GM10847 (cell line): Measurements from ENCODE around the gene DIRAS1.

Experiments used
- POLR2A ChIP-seq: IDR thresholded peaks from 2 replicates; pipeline ENCODE4 v1.6.1; 2011; ENCODE audit not compliant: insufficient read length; ENCODE audit errors: extremely low read depth

Gene DIRAS1

DNA sequence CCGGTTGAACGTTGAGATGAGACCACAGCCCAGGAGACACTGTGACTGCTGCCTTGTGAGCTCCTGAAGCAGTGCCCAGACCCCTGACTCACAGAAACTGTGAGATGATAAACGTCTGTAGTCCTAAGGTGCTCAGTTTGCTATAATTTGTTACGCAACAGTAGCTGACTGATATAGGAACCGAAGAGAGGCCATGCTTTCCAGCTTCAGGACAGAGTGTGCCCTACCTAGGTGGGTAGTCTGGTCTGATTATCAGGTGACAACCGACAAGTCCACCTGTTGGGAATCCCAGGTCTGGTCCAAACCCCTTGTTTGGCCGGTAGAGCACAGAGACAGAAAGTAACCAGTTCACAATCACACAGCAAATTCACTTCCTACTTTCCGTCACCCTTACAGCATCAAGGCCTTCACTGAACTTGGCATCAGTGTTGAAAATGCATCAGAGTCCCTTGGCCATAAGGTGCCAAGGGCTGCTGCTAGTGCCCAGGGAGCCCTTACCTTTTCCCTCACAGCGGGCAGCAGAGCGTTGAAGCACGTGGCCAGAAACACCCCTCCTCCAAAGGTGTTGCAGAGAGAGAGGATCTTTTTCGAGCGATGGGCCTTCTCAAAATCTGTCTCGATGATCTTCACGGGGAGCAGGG, 15.5 kb upstream of the DIRAS1 start:
- no peak for TF ChIP-seq POLR2A

DNA sequence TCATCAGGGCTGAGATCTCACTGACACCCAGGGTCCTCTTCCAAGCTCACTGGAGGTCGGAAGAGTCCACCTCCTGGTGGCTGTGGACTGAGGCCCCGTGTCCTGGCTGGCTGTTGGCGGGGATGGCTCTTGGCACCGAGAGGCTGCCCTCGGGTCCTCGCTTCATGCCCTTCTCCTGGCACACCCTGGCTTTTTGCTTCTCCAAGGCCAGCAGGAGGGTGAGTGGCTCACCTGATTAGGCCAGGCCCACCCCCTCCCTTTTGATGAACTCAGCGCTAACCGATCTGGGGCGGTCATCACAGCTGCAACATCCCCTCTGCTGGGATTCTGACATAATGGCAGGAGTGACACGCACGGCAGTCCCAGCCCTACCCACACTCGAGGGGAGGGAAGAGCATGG, 14.2 kb upstream of the DIRAS1 start:
- TF ChIP-seq POLR2A = no peak

DNA sequence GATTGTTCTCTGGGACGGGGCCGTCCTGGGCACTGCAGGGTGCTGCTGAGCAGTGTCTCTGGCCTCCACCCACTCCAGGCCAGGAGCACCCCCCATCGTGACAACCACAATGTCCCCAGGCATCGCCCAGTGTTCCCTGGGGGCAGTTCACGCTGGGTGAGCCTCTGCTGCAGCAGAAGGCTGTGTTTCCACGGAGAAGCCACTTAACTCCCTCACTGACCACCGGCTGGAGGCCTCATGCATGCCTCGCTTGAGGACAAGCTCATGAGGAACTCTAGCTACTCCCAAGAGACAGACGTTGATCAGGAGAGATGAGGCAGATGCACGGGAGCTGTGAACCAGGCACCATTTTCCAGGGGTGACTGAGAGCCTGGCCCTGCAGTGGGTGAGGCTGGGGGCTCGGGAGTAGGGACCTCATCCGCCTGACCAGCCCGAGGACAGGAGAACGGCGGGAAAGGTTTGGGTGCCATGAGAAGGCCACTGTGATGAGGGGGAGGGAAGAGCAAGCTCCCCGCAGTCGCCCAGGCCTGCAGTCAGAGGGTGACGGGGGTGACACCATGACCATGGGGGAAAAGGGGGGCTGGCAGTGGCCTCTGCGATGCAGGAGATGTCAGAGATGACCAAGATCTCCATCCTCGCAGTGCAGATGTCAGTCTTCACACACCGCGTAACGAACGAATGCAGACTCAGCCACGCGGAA, 13.6 kb upstream of the DIRAS1 start:
- no peak for TF ChIP-seq POLR2A

DNA sequence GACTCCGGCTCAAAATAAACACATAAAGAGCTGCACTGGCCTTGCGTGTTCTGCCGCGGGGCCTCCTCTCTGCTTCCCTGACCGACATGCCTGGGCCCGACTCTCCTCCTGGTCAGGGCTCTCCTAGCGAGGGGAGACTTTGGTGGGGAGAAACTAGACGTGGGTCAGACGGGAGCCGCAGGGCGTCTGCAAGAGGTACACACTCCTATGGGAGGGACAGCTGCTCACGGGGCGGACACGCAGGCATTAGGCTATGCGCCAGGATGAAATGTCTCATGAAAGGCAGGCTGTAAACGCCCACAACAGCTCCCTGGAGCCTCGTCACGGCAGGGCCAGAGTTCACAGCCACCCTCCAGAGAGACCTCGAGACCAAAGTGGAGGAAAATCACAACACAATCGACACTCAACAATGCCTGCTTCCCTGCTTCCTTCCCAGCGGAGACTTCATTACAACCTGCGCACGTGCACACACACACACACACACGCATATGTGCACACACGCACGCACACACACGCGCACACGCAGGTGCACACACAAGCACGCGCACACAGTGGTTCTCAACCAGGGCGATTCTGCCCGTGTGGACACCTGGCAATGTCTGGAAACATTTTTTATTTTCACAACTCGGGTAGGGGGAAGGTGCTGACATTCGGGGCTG, 12.9 kb upstream of the DIRAS1 start:
- no peak for TF ChIP-seq POLR2A

DNA sequence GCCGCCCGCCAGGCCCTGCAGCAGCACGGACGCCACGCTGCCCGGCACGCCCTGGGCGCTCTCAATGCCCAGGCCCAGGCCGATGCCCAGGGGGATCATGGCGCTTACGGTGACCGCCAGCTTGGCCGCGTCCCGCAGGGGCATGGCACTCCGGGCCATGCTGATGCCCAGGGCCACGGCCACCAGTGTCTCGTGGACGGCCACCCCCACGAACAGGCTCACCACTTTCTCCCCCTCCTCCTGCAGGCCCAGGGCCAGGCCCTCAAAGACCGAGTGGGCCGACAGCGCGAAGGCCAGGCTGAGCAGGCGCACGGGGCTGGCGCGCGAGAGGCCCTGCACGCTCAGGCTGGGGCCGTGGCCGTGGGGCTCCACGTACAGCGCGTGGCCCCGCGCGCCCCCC, 11.7 kb upstream of the DIRAS1 start:
- TF ChIP-seq POLR2A = no peak

DNA sequence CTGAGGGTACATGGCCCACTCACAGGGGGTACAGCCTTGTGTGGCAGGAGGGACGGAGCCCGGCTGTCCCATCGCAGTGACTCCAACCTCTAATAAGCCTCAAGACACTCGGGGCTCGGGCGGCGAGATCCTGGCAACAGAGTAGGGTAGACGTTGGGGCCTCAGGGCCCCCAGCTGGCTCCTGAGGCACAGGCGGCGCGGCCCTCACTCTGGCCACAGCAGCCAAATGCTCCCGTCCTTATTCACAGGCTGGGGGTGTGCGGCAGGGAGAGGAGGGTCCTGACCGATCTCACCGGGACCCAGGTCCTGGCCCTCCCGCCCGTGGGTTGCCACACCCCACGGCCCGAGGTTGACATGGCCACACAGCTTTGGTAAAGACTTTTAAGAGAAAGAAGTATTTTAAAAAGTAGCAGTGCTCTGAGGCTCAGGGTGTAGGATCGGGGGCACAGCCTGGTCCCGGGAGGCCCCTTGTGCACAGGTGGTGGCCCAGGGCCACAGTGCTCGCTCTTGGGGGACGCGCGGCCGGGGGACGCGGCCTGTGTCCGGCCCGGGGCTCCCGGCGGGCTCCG, 11.1 kb upstream of the DIRAS1 start:
- TF ChIP-seq POLR2A = no peak

DNA sequence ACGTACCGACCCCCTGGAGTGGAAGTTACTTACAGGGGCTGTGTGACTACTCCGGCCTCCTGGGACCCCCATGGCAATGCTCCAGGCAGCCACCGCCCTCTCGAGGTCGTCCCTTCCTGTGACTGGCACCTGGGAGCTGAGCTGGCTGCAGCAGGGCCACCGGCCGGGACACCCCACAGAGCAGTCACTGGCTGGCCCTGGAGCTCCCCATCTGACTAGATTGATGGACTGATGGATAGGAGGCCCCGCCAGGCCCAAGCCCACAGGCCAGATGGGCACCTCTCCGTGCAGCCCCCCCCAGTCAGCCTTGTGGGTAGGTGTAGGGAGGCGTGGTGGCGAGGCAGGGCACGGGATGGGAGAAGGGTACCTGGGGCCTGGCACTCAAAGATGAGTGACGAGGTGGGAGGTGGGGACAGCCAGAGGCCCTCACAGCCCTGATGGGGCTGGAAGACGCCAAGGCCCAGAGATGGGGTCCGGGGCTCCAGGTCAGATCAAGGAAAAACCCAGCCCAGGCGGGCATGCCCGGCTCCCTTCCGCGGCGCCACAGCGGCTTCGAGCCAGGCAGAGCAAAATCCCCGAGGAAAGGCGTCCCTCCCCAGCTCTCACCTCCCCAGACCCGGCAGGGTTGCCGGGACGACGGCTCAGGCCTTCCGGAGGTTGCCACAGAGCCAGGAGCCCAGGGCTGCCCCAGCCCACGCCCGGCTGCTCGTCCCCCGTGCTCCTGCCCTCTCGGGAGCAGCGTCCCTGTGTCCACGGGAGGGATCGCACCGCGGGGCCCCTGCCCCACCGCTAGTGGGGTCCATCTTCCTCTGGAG, 10.2 kb upstream of the DIRAS1 start:
- TF ChIP-seq POLR2A = no peak

DNA sequence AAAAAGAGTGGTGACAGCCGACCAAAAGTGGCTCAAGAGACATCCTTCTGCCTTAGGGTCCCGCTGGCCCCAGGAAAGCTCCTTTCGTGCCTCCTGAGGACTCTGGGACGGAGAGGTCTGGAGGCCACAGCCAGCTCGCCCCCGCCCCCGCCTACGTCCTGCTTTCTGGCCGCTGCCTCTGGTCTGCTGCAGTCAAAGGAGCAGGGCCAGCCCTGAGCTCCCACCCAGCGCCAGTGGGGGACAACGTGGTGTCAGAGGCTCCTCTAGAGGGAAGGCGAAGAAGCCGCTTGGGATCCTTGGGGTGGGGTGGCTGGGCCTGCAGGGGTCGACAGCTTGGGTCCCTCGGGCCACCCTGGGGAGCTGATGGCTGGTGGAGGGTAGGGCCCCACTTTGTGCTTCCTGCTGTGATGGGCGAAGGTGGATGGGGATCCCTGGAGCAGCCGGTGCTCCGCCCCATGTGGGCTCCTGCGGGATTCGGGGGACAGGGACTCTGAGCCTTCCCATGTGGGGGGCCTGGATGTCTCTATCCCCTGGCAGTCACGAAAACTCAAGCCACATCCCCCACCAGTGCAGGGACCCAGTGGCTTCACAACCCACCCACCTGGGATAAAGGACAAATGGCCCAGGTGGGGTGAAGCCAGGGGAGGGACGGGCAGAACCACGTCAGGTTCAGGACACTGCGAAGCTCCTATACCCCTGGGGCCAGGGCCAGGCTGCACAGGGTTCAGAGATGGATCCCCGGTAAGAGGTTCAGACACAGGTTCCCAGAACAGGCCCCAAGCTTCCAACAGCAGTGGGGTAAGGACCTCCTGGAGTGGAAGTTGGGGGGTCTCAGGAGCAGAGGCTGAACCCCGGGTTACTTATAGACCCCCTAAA, 9.0 kb upstream of the DIRAS1 start:
- TF ChIP-seq POLR2A = no peak

DNA sequence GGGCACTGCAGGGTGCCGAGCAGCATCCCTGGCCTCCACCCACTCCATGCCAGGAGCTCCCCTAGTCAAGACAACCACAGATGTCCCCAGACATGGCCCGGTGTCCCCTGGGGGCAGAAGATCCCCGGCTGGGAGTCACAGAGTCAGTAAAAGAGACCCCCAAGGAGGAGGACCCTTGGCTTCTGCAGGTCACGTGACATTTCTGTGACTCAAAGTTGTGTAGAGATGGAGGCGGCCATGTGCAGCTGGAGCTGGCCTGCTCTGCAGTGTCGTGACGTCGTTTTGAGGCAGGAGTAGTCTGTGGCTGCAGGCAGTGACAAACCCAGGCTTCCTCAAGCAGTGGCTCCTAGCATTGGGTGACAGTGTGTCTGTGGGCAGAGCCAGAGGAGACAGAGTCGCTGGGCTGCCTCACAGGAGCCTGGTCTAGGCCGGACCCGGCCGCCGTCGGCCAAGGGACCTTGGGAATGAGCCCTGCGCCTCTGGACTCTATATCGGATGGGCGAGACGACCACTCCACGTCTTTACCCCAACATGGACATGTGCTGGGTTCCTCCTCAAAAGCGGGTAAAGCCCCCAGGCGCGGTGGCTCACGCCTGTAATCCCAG, 7.7 kb upstream of the DIRAS1 start:
- no peak for TF ChIP-seq POLR2A

DNA sequence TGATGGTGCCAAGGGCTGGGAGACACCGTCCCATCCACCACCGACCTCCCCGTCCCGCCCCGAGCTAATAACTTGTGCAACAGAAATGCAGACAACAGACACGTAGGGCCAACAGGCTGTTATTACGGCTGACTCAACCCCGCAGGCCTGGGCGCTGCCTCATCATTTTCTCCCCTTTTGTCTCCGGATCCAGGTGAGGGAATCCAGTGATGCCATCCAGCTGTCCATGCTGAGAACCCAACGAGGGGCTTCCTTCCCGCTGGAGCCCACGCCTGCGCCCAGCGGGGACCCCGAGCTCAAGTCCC, 6.4 kb upstream of the DIRAS1 start:
- TF ChIP-seq POLR2A = no peak

DNA sequence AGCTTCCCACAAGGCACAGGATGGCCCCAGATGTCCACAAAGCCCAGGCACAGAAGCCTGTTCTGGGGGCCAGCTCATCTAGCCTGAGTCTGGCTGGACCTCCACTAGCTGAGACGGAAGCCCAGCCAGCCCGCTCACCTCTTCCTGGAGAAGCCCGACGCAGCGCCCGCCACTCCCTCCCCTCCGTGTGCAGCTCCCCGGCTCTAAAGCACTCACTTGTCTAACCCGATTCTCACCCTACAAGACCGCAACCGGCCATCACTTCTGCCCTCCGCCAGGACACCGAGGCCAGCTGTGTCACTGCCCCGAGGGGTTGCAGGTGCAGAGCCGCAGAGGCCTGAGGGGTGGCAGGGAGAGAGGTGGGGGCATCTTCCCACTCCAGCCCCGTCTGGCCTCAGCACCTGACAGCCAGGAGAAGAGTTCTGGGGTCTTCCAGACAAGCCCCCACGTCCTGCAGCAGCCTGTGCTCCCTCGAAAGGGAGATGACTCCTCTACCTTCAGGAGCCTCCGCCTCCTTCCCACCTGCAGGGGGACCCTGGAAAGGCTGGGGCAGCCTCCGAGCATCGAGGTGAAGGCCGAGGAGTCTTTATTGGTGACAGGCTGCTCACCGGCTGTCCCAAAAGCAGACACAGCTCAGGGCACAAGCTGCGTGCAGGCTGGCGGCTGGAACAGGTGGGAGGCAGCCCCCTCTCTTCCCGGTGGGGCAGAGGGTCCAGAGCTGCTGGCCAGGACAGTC, 5.9 kb upstream of the DIRAS1 start:
- TF ChIP-seq POLR2A = no peak

DNA sequence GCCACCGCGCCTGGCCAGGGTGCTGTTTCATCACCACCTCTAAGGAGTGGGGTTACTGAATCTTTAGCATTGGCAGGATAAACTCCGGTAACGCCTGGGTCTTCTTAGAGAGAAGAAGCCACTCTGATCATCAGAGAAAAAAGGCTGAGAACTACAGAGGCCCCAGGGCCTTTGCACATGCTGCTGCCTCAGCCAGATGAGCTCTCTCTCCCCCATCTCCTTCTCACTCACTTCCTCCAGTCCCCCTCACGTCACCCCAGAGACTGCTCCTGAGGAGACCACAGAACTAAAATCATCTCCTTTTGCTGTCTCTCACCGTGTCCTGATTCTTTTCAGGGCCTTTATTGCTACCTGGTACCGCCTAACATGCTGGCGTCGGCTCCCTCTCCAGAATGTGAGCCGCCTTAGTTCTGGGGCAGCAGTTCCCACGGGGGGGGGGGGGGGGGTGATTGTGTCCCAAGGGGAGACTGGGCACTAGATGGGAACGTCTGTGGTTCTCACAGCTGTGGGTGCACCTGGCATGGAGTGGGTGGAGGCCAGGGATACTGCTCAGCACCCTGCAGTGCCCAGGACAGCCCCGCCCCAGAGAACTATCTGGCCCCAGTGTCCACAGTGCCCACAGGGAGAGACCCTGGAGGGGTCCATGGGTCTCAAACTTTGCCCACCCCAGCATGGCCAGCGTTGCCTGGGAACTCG, 5.1 kb upstream of the DIRAS1 start:
- no peak for TF ChIP-seq POLR2A

DNA sequence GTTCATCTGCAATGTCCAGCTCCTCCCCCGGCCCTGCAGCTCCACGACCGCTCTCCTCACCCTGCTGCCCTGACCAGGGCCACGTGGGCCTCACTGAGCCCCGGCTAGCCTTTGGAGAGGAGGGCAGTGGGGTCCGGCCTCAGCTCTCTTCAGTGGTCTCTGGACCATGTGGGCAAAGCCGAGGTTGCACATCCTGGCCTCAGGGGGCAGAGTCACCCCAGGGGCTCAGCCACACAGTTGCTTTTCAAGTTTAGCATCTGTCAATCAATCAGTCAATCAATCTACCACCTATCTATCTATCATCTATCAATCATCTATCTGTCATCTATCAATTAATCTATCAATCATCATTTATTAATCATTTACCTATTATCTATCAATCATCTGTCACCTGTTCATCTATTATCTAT, 3.0 kb upstream of the DIRAS1 start:
- no peak for TF ChIP-seq POLR2A
